Activated CD4-positive, alpha-beta T cell treated with anti-CD3 and anti-CD28 coated beads, Interleukin-2, amount 10 ng/mL, durations not matched to agents 7 days and 5 days (primary cell): Measurements from ENCODE around the gene IWS1. TPM values are rescaled to one million over a fixed set of nuclear protein-coding genes. Genes with fewer than 3 reads are reported as not detected.
"Not testable (repeated sequence)": the region's sequence is repeated elsewhere in the genome, so short reads cannot be mapped to it uniquely, and the experiment has no call there.

Experiments
- CTCF ChIA-PET: fragments of 350-600 bp; sonication (Branson Sonifier 250); formaldehyde crosslinking; loops from one replicate; lab custom pipeline; 2021; ENCODE audit warnings: antibody characterized with exemption; lab: Charles Lee
- POLR2A ChIA-PET: fragments of 350-600 bp; sonication (Branson Sonifier 250); formaldehyde crosslinking; loops from one replicate; lab custom pipeline; 2021; ENCODE audit warnings: antibody characterized with exemption; lab: Charles Lee
- DNase-seq: peaks from one replicate; pipeline ENCODE4 v3.0.0-alpha.2; 2020
- H3K27ac Mint-ChIP-seq: one replicate; pipeline ENCODE4 v1.8.0; 2021; ENCODE audit warnings: mild to moderate bottlenecking, moderate library complexity, mixed read lengths
- H3K27me3 Mint-ChIP-seq: one replicate; pipeline ENCODE4 v1.8.0; 2021; ENCODE audit warnings: mixed read lengths
- H3K36me3 Mint-ChIP-seq: one replicate; pipeline ENCODE4 v1.8.0; 2021; ENCODE audit warnings: low read depth, mixed read lengths
- H3K4me1 Mint-ChIP-seq: one replicate; pipeline ENCODE4 v1.8.0; 2021; ENCODE audit warnings: mixed read lengths
- H3K4me3 Mint-ChIP-seq: one replicate; pipeline ENCODE4 v1.8.0; 2021; ENCODE audit warnings: mild to moderate bottlenecking, moderate library complexity, mixed read lengths
- H3K9me3 Mint-ChIP-seq: one replicate; pipeline ENCODE4 v1.8.0; 2021; ENCODE audit warnings: mixed read lengths
- total RNA-seq, 2 experiments: library from RNA; stranded (reverse); gene quantifications; one replicate each; pipeline ENCODE4 v1.2.3, GENCODE V29; 2021

Gene IWS1
- total RNA-seq, 2 experiments from 2014 or later, result 43.0 to 46.9 TPM

- ChIA-PET CTCF (interaction anchor here (1.0 kb wide), 1 partner anchor 15 kb away, joined by 3 read pairs; no protein-coding TSS in a partner anchor), POLR2A (no interaction called here)
- Mint-ChIP-seq H3K4me3 (no peak overlapping the region), H3K27ac (no peak overlapping the region), H3K36me3 (no peaks in the 10 kb centered on the region), H3K27me3 (peaks cover 28% of the 10 kb centered on the region), H3K9me3 (no peaks in the 10 kb centered on the region), H3K4me1 (no peaks in the 10 kb centered on the region)
- DNase-seq, result no peak
Measured at GRCh38 chr2:127535918-127536317, 9.6 kb upstream of the IWS1 start.

GRCh38 chr2:127535422-127535901, 9.2 kb upstream of the IWS1 start, which contains the start of gene MYO7B:
TSS of gene MYO7B (plus strand) at chr2:127535683. CDS start at chr2:127559723, 24,040 bp downstream.
- H3K4me3 Mint-ChIP-seq, result no peak within 1 kb of the TSS
- DNase-seq, result no peak
- ChIA-PET CTCF (interaction anchor here (1.0 kb wide), 1 partner anchor 15 kb away, joined by 3 read pairs; no protein-coding TSS in a partner anchor), POLR2A (no interaction called here)
- H3K27me3 Mint-ChIP-seq, result peaks cover 24% of the 10 kb centered on the region
- no peaks in the 10 kb centered on the region for H3K36me3 Mint-ChIP-seq
- H3K9me3 Mint-ChIP-seq, result no peaks in the 10 kb centered on the region
- H3K4me1 Mint-ChIP-seq, result no peaks in the 10 kb centered on the region
- no peak within 1 kb of the TSS for H3K27ac Mint-ChIP-seq

GRCh38 chr2:127532296-127532695, 6.0 kb upstream of the IWS1 start:
- CTCF ChIA-PET, result no interaction called here
- Mint-ChIP-seq H3K27me3 (peaks cover 11% of the 10 kb centered on the region), H3K36me3 (peaks cover 2% of the 10 kb centered on the region), H3K9me3 (peaks cover 2% of the 10 kb centered on the region), H3K27ac (no peak overlapping the region), H3K4me1 (peaks cover 6% of the 10 kb centered on the region), H3K4me3 (no peak overlapping the region)
- no peak for DNase-seq
- POLR2A ChIA-PET, result no interaction called here

GRCh38 chr2:127531221-127531648, 4.9 kb upstream of the IWS1 start:
- H3K4me3 Mint-ChIP-seq, result no peak overlapping the region
- CTCF ChIA-PET, result interaction anchor here (1.6 kb wide), 1 partner anchor 41 kb away, joined by 3 read pairs; no protein-coding TSS in a partner anchor
- POLR2A ChIA-PET, result no interaction called here
- no peak for DNase-seq
- no peak overlapping the region for H3K27ac Mint-ChIP-seq
- peaks cover 2% of the 10 kb centered on the region for H3K36me3 Mint-ChIP-seq
- H3K27me3 Mint-ChIP-seq, result peaks cover 9% of the 10 kb centered on the region
- peaks cover 2% of the 10 kb centered on the region for H3K9me3 Mint-ChIP-seq
- H3K4me1 Mint-ChIP-seq, result peaks cover 12% of the 10 kb centered on the region

- ChIA-PET CTCF (interaction anchor here (1.6 kb wide), 1 partner anchor 40 kb away, joined by 3 read pairs; no protein-coding TSS in a partner anchor), POLR2A (no interaction called here)
- Mint-ChIP-seq H3K4me3 (no peak overlapping the region), H3K36me3 (peaks cover 2% of the 10 kb centered on the region), H3K27me3 (peaks cover 9% of the 10 kb centered on the region), H3K27ac (no peak overlapping the region), H3K9me3 (peaks cover 2% of the 10 kb centered on the region), H3K4me1 (peaks cover 12% of the 10 kb centered on the region)
- DNase-seq, result no peak
Measured at GRCh38 chr2:127530245-127531140, 4.2 kb upstream of the IWS1 start.

GRCh38 chr2:127529416-127529815, 3.1 kb upstream of the IWS1 start:
- H3K27ac Mint-ChIP-seq, H3K27me3 Mint-ChIP-seq, H3K9me3 Mint-ChIP-seq, POLR2A ChIA-PET, H3K4me3 Mint-ChIP-seq, DNase-seq, H3K36me3 Mint-ChIP-seq: not testable (repeated sequence)
- peaks cover 12% of the 10 kb centered on the region for H3K4me1 Mint-ChIP-seq
- CTCF ChIA-PET, result interaction anchor here (1.3 to 2.1 kb wide), 2 partner anchors 21 to 50 kb away, joined by 3 to 5 read pairs; no protein-coding TSS in a partner anchor

- Mint-ChIP-seq H3K4me1 (peaks cover 17% of the 10 kb centered on the region), H3K9me3 (peaks cover 2% of the 10 kb centered on the region), H3K27ac (no peak overlapping the region), H3K36me3 (peaks cover 8% of the 10 kb centered on the region), H3K27me3 (peaks cover 2% of the 10 kb centered on the region), H3K4me3 (no peak overlapping the region)
- no peak for DNase-seq
- ChIA-PET CTCF (interaction anchor here (0.9 to 2.1 kb wide), 5 partner anchors 9 to 121 kb away, joined by 3 to 5 read pairs (median 3); no protein-coding TSS in a partner anchor), POLR2A (no interaction called here)
Measured at GRCh38 chr2:127528487-127528886, 2.2 kb upstream of the IWS1 start.

GRCh38 chr2:127527001-127527804, 914 bp upstream of the IWS1 start:
- peaks cover 2% of the 10 kb centered on the region for H3K27me3 Mint-ChIP-seq
- peak overlapping the region; percentile 91 for H3K27ac Mint-ChIP-seq
- no peak for DNase-seq
- H3K9me3 Mint-ChIP-seq, result peaks cover 2% of the 10 kb centered on the region
- CTCF ChIA-PET, result interaction anchor here (0.8 to 1.6 kb wide), 6 partner anchors 10 to 123 kb away, joined by 3 to 5 read pairs (median 4); no protein-coding TSS in a partner anchor
- POLR2A ChIA-PET, result no interaction called here
- H3K4me1 Mint-ChIP-seq, result peaks cover 23% of the 10 kb centered on the region
- H3K36me3 Mint-ChIP-seq, result peaks cover 12% of the 10 kb centered on the region
- peak overlapping the region; percentile 95 for H3K4me3 Mint-ChIP-seq

- peaks cover 2% of the 10 kb centered on the region for H3K9me3 Mint-ChIP-seq
- ChIA-PET POLR2A (interaction anchor here (0.6 to 0.7 kb wide), 2 partner anchors 50 to 371 kb away, joined by 5 to 6 read pairs; no protein-coding TSS in a partner anchor), CTCF (interaction anchor here (0.7 to 1.1 kb wide), 3 partner anchors 13 to 320 kb away, joined by 3 to 5 read pairs (median 3); no protein-coding TSS in a partner anchor)
- peak; percentile 21 for DNase-seq
- H3K4me3 Mint-ChIP-seq, result peak overlapping the region; percentile 95
- peaks cover 18% of the 10 kb centered on the region for H3K36me3 Mint-ChIP-seq
- peaks cover 2% of the 10 kb centered on the region for H3K27me3 Mint-ChIP-seq
- peak overlapping the region; percentile 91 for H3K27ac Mint-ChIP-seq
- peaks cover 27% of the 10 kb centered on the region for H3K4me1 Mint-ChIP-seq
Measured at GRCh38 chr2:127525691-127526131, 578 bp downstream of the IWS1 start.

- Mint-ChIP-seq H3K27ac (peak overlapping the region; percentile 3), H3K4me3 (peak overlapping the region; percentile 50), H3K36me3 (peaks cover 26% of the 10 kb centered on the region), H3K4me1 (peaks cover 32% of the 10 kb centered on the region)
- H3K27me3 Mint-ChIP-seq, DNase-seq, CTCF ChIA-PET, H3K9me3 Mint-ChIP-seq: not testable (repeated sequence)
- POLR2A ChIA-PET, result interaction anchor here (0.6 to 0.7 kb wide), 2 partner anchors 27 to 37 kb away, joined by 3 read pairs; no protein-coding TSS in a partner anchor
Measured at GRCh38 chr2:127524198-127524834, 2.0 kb downstream of the IWS1 start.

GRCh38 chr2:127523269-127523939, 2.9 kb downstream of the IWS1 start:
- DNase-seq, result no peak
- Mint-ChIP-seq H3K9me3 (no peaks in the 10 kb centered on the region), H3K36me3 (peaks cover 26% of the 10 kb centered on the region), H3K27me3 (no peaks in the 10 kb centered on the region), H3K27ac (peak overlapping the region; percentile 3), H3K4me1 (peaks cover 32% of the 10 kb centered on the region), H3K4me3 (no peak overlapping the region)
- ChIA-PET POLR2A (no interaction called here), CTCF (interaction anchor here (1.1 kb wide), 1 partner anchor 179 kb away, joined by 3 read pairs; no protein-coding TSS in a partner anchor)
